IMR-90 (cell line): Measurements from ENCODE around the gene EVI5. TPM values are rescaled to one million over a fixed set of nuclear protein-coding genes. Genes with fewer than 3 reads are reported as not detected.
A peak's percentile ranks its signal among the peaks of the same experiment; 100 is the strongest.

Experiments used
- ATAC-seq: fragments of 200-7000 bp; cut with Tn5 transposase; 2 replicates; pipeline ENCODE4 v1.9.1; 2020; ENCODE audit warnings: low read depth, mild to moderate bottlenecking, moderate library complexity
- BruUV-seq: library from RNA; stranded (reverse); fragments of 400-500 nt; replicated peaks from 2 replicates; lab custom pipeline; 2021; lab: Mats Ljungman, UMichigan
- CTCF ChIA-PET: fragments of 300-600 bp; formaldehyde crosslinking; extraction: SDS; loops from one replicate; lab custom pipeline; 2021; ENCODE audit warnings: antibody characterized with exemption; lab: Yijun Ruan, JAX
- POLR2A ChIA-PET: fragments of 300-600 bp; sonication (Branson Sonifier 250); formaldehyde crosslinking; loops from one replicate; lab custom pipeline; 2022; ENCODE audit warnings: antibody characterized with exemption; ENCODE audit not compliant: unreplicated experiment; lab: Charles Lee
- DNase-seq: peaks from one replicate; pipeline ENCODE4 v3.0.0; 2013
- H2AFZ ChIP-seq: replicated peaks from 2 replicates; pipeline ENCODE3; 2013; ENCODE audit warnings: low read length, mild to moderate bottlenecking; ENCODE audit not compliant: poor library complexity
- H2AK5ac ChIP-seq: 2 replicates; pipeline ENCODE4 v1.6.1; 2013; ENCODE audit warnings: low read depth, low read length, inconsistent platforms
- H2AK9ac ChIP-seq: replicated peaks from 2 replicates; pipeline ENCODE3; 2013; ENCODE audit warnings: mild to moderate bottlenecking, low read depth, low read length, moderate library complexity; ENCODE audit not compliant: poor library complexity
- H2BK120ac ChIP-seq: 2 replicates; pipeline ENCODE4 v1.6.1; 2013; ENCODE audit warnings: low read depth, low read length, inconsistent platforms
- H2BK15ac ChIP-seq: 3 replicates; pipeline ENCODE4 v1.6.1; 2013; ENCODE audit warnings: low read depth, low read length, inconsistent platforms
- H2BK20ac ChIP-seq: 2 replicates; pipeline ENCODE4 v1.6.1; 2013; ENCODE audit warnings: low read depth, mild to moderate bottlenecking, inconsistent platforms, low read length, moderate library complexity
- H2BK5ac ChIP-seq: 2 replicates; pipeline ENCODE4 v1.6.1; 2013; ENCODE audit warnings: mild to moderate bottlenecking, low read depth, low read length, inconsistent platforms; ENCODE audit not compliant: poor library complexity, severe bottlenecking
- H3K14ac ChIP-seq: replicated peaks from 2 replicates; pipeline ENCODE4 v1.6.1; 2013; ENCODE audit warnings: low read depth, low read length, inconsistent platforms
- H3K18ac ChIP-seq: 2 replicates; pipeline ENCODE4 v1.6.1; 2013; ENCODE audit warnings: low read depth, low read length, control low read depth
- H3K23ac ChIP-seq: 2 replicates; pipeline ENCODE4 v1.6.1; 2013; ENCODE audit warnings: low read depth, low read length, inconsistent platforms
- H3K27ac ChIP-seq: 2 replicates; pipeline ENCODE4 v1.5.1; 2013; ENCODE audit warnings: mild to moderate bottlenecking, control low read depth, low read length; ENCODE audit not compliant: insufficient read depth
- H3K27me3 ChIP-seq: 2 replicates; pipeline ENCODE4 v1.6.1; 2013; ENCODE audit warnings: low read length; ENCODE audit not compliant: control insufficient read depth, insufficient read depth
- H3K36me3 ChIP-seq: 2 replicates; pipeline ENCODE4 v1.6.1; 2013; ENCODE audit warnings: low read length, mixed read lengths; ENCODE audit not compliant: control insufficient read depth, insufficient read depth
- H3K4ac ChIP-seq: 2 replicates; pipeline ENCODE4 v1.6.1; 2013; ENCODE audit warnings: low read depth, low read length, inconsistent platforms
- H3K4me1 ChIP-seq: 2 replicates; pipeline ENCODE4 v1.6.1; 2013; ENCODE audit warnings: low read length, mixed read lengths; ENCODE audit not compliant: control insufficient read depth, insufficient read depth
- H3K4me2 ChIP-seq: 2 replicates; pipeline ENCODE4 v1.6.1; 2013; ENCODE audit warnings: low read depth, mild to moderate bottlenecking, control low read depth, low read length, moderate library complexity
- H3K4me3 ChIP-seq: 2 replicates; pipeline ENCODE4 v1.5.1; 2013; ENCODE audit warnings: low read depth, mild to moderate bottlenecking, control low read depth, low read length, moderate library complexity; ENCODE audit not compliant: insufficient read depth
- H3K56ac ChIP-seq: 2 replicates; pipeline ENCODE4 v1.6.1; 2013; ENCODE audit warnings: low read length, inconsistent platforms; ENCODE audit not compliant: insufficient read depth; ENCODE audit errors: extremely low read depth
- H3K79me1 ChIP-seq, 2 experiments: 2 replicates each; pipeline ENCODE4 v1.6.1; 2013; ENCODE audit warnings: low read length in 2 of 2, inconsistent platforms in 1 of 2, low read depth in 1 of 2
- H3K9ac ChIP-seq: 2 replicates; pipeline ENCODE4 v1.6.1; 2013; ENCODE audit warnings: low read depth, low read length, control low read depth
- H3K9me1 ChIP-seq: 2 replicates; pipeline ENCODE4 v1.6.1; 2013; ENCODE audit warnings: low read length, inconsistent platforms; ENCODE audit not compliant: insufficient read depth
- H3K9me3 ChIP-seq: 2 replicates; pipeline ENCODE4 v1.6.1; 2013; ENCODE audit warnings: low read length; ENCODE audit not compliant: control insufficient read depth, insufficient read depth
- H4K20me1 ChIP-seq: 2 replicates; pipeline ENCODE4 v1.6.1; 2013; ENCODE audit warnings: low read length, inconsistent platforms; ENCODE audit not compliant: insufficient read depth
- H4K5ac ChIP-seq: 2 replicates; pipeline ENCODE4 v1.6.1; 2013; ENCODE audit warnings: mild to moderate bottlenecking, low read depth, low read length, control low read depth
- H4K8ac ChIP-seq, 2 experiments: 2 replicates each; pipeline ENCODE4 v1.6.1; 2013; ENCODE audit warnings: low read depth in 2 of 2, low read length in 2 of 2, control low read depth in 1 of 2, inconsistent platforms in 1 of 2
- H4K91ac ChIP-seq: 2 replicates; pipeline ENCODE4 v1.6.1; 2013; ENCODE audit warnings: low read depth, low read length, inconsistent platforms; ENCODE audit not compliant: insufficient read depth
- BHLHE40 ChIP-seq: fragments of 150-350 bp; IDR thresholded peaks from 2 replicates; pipeline ENCODE4 v1.6.1; 2016; ENCODE audit warnings: mild to moderate bottlenecking, low read depth, low read length
- CTCF ChIP-seq: conservative IDR thresholded peaks from 2 replicates; pipeline ENCODE4 v1.5.1; 2012; ENCODE audit warnings: mild to moderate bottlenecking, low read depth, low read length, improper control_type of control experiment
- ELK1 ChIP-seq: fragments of 150-350 bp; IDR thresholded peaks from 2 replicates; pipeline ENCODE4 v1.6.1; 2016; ENCODE audit warnings: low read depth, mild to moderate bottlenecking, low read length, moderate library complexity, borderline replicate concordance
- FOS ChIP-seq: fragments of 150-350 bp; IDR thresholded peaks from 2 replicates; pipeline ENCODE4 v1.6.1; 2016; ENCODE audit warnings: low read depth, low read length
- MAFK ChIP-seq: IDR thresholded peaks from 2 replicates; pipeline ENCODE4 v1.6.1; 2012; ENCODE audit warnings: low read depth, low read length, improper control_type of control experiment
- MAZ ChIP-seq: IDR thresholded peaks from 2 replicates; pipeline ENCODE4 v1.6.1; 2012; ENCODE audit warnings: low read depth, mild to moderate bottlenecking, low read length, improper control_type of control experiment, moderate library complexity, borderline replicate concordance
- MXI1 ChIP-seq: IDR thresholded peaks from 2 replicates; pipeline ENCODE4 v1.6.1; 2012; ENCODE audit warnings: low read depth, mild to moderate bottlenecking, low read length, moderate library complexity, borderline replicate concordance
- POLR2A ChIP-seq: IDR thresholded peaks from 2 replicates; pipeline ENCODE4 v1.6.1; 2012; ENCODE audit warnings: mild to moderate bottlenecking, low read depth, low read length
- RAD21 ChIP-seq: IDR thresholded peaks from 2 replicates; pipeline ENCODE4 v1.6.1; 2012; ENCODE audit warnings: low read length, improper control_type of control experiment
- RCOR1 ChIP-seq: IDR thresholded peaks from 2 replicates; pipeline ENCODE4 v1.6.1; 2012; ENCODE audit warnings: mild to moderate bottlenecking, low read length, improper control_type of control experiment; ENCODE audit not compliant: insufficient replicate concordance
- RFX5 ChIP-seq: IDR thresholded peaks from 2 replicates; pipeline ENCODE4 v1.8.0; 2012; ENCODE audit warnings: low read depth, mild to moderate bottlenecking, low read length, moderate library complexity
- SMC3 ChIP-seq: fragments of 150-350 bp; IDR thresholded peaks from 2 replicates; pipeline ENCODE4 v1.6.1; 2016; ENCODE audit warnings: low read depth, mild to moderate bottlenecking, antibody characterized with exemption, low read length, moderate library complexity
- USF2 ChIP-seq: fragments of 150-350 bp; IDR thresholded peaks from 2 replicates; pipeline ENCODE4 v1.6.1; 2017; ENCODE audit warnings: mild to moderate bottlenecking, antibody characterized with exemption, low read length, low read depth
- WGBS, 2 experiments: methylation state at CpG; one replicate each; pipeline versions ENCODE4 v1.1.5 to v1.1.7; 2013; ENCODE audit warnings: missing lambda C conversion rate in 2 of 2; ENCODE audit not compliant: insufficient read length in 1 of 2; ENCODE audit errors: extremely low coverage in 2 of 2; 5-methylcytosine and 5-hydroxymethylcytosine counted together
- dilution Hi-C: fragments of 300-500 bp; cut with HindIII; formaldehyde crosslinking; loops from one replicate; pipeline ENCODE4 v1.14.3; 2018; ENCODE audit warnings: low sequenced_read_pairs; ENCODE audit not compliant: unreplicated experiment
- in situ Hi-C: fragments of 300-500 bp; cut with MboI; formaldehyde crosslinking; loops from 3 replicates; pipeline ENCODE4 v1.14.3; 2019; ENCODE audit warnings: low sequenced_read_pairs, inconsistent platforms, mixed read lengths
- intact Hi-C: fragments of 100-400 bp; cut with micrococcal nuclease; formaldehyde crosslinking; loops from 2 replicates; pipeline ENCODE4 v1.10.0; 2022
- polyA plus RNA-seq, 3 experiments: library from polyadenylated mRNA; depleted of rRNA; stranded (reverse); fragments of >200 nt; gene quantifications; 2 replicates each; pipeline ENCODE4 v1.2.3, GENCODE V29; 2012; ENCODE audit warnings: low replicate concordance in 1 of 3
- total RNA-seq: library from RNA; depleted of rRNA; stranded (reverse); fragments of >200 nt; gene quantifications from 2 replicates; pipeline ENCODE4 v1.2.3, GENCODE V29; 2012

EVI5 gene
- total and polyA plus RNA-seq, 2 of the 4 experiments (the other 2 are of a cell fraction): 13.9 to 26.9 TPM

- peak overlapping the region; percentile 68 for H2AFZ ChIP-seq
- DNase-seq: peak; percentile 26
- H2BK120ac ChIP-seq: peak overlapping the region; percentile 95
- peak overlapping the region; percentile 57 to 94 for H4K8ac ChIP-seq
- BruUV-seq: no TSS peak
- H3K18ac ChIP-seq: peak overlapping the region; percentile 97
- H3K14ac ChIP-seq: peak overlapping the region; percentile 95
- peak overlapping the region; percentile 89 for H2BK20ac ChIP-seq
- H3K36me3 ChIP-seq: no peaks in the 10 kb centered on the region
- in situ Hi-C loops: no loop called here
- H2BK15ac ChIP-seq: peak overlapping the region; percentile 67; the same call in 2 of the 3 replicates
- H4K20me1 ChIP-seq: no peaks in the 10 kb centered on the region
- no CpG with 5 or more reads among the region's 1 CpG for WGBS, 2 experiments
- H3K27me3 ChIP-seq: no peaks in the 10 kb centered on the region
- peak overlapping the region; percentile 85 for H3K27ac ChIP-seq
- no peak overlapping the region for H3K9ac ChIP-seq
- H4K5ac ChIP-seq: peak overlapping the region; percentile 92
- peak overlapping the region; percentile 85 for H2AK9ac ChIP-seq
- peak overlapping the region; percentile 64; the same call in 1 of the 2 replicates for H3K56ac ChIP-seq
- H3K9me3 ChIP-seq: no peaks in the 10 kb centered on the region
- H3K79me1 ChIP-seq: 0 out of 4 replicates have a peak, but pooled peaks cover 0 to 6% of the 10 kb centered on the region in 2 experiments
- POLR2A ChIA-PET: interaction anchor here (0.7 kb wide), 2 partner anchors 30 to 33 kb away, joined by 3 to 15 read pairs; no protein-coding TSS in a partner anchor
- intact Hi-C loops: no loop called here
- peaks cover 3% of the 10 kb centered on the region; the same call in 1 of the 2 replicates for H3K9me1 ChIP-seq
- no peak for ATAC-seq
- peak overlapping the region; percentile 92 for H4K91ac ChIP-seq
- no peak for TF ChIP-seq FOS
- no peak for TF ChIP-seq MAZ
- TF ChIP-seq MAFK: no peak
- no peak for TF ChIP-seq RFX5
- TF ChIP-seq POLR2A: no peak
- no peak for TF ChIP-seq SMC3
- TF ChIP-seq ELK1: no peak
- TF ChIP-seq USF2: no peak
- TF ChIP-seq RCOR1: no peak
- no peak for TF ChIP-seq RAD21
- no peak for TF ChIP-seq MXI1
- no peak for TF ChIP-seq BHLHE40
- no peak for TF ChIP-seq CTCF
- H3K23ac ChIP-seq: peak overlapping the region; percentile 87; the same call in 1 of the 2 replicates
- peak overlapping the region; percentile 85 for H2BK5ac ChIP-seq
- no peak overlapping the region for H3K4me3 ChIP-seq
- H2AK5ac ChIP-seq: peak overlapping the region; percentile 69
- dilution Hi-C loops: no loop called here
- CTCF ChIA-PET: no interaction called here
- H3K4ac ChIP-seq: peak overlapping the region; percentile 92
- peaks cover 6% of the 10 kb centered on the region for H3K4me1 ChIP-seq
- H3K4me2 ChIP-seq: peak overlapping the region; percentile 40; the same call in 1 of the 2 replicates
Observed at GRCh38 chr1:92805216-92805615, 20.3 kb upstream of the EVI5 start.
